Stomach (tissue), 9 donors: ENCODE data around the gene CLBA1. TPM values are rescaled to one million over a fixed set of nuclear protein-coding genes. Genes with fewer than 3 reads are reported as not detected.
A peak's percentile ranks its signal among the peaks of the same experiment; 100 is the strongest.

Experiments used
- DNase-seq, 2 donors: peaks; one replicate each; pipeline versions ENCODE4 v3.0.0 to v3.0.0-alpha.2; 2013 to 2019
- H3K27ac ChIP-seq, 5 donors: fragments of 200-600 bp in 4 of 5; sonication (generic) in 4 of 5; one replicate each; pipeline ENCODE4 v1.5.1; 2013 to 2019; ENCODE audit warnings: mild to moderate bottlenecking in 1 of 5, moderate library complexity in 1 of 5
- H3K27me3 ChIP-seq, 3 donors: fragments of 200-600 bp; sonication (generic); one replicate each; pipeline ENCODE4 v1.5.1; 2017 to 2019; ENCODE audit warnings: mixed run types in 1 of 3
- H3K36me3 ChIP-seq, 4 donors: fragments of 200-600 bp; sonication (generic); 1 replicate in 3 of 4; 2 replicates in 1 of 4; pipeline ENCODE4 v1.5.1; 2016 to 2019
- H3K4me1 ChIP-seq, 4 donors: fragments of 200-600 bp; sonication (generic); one replicate each; pipeline ENCODE4 v1.5.1; 2016 to 2019
- H3K4me3 ChIP-seq, 4 donors: fragments of 200-600 bp; sonication (generic) in 3 of 4; one replicate each; pipeline ENCODE4 v1.5.1; 2016 to 2019; ENCODE audit warnings: mild to moderate bottlenecking in 1 of 4
- H3K9me3 ChIP-seq, 4 donors: fragments of 200-600 bp; sonication (generic); one replicate each; pipeline ENCODE4 v1.5.1; 2016 to 2019
- EP300 ChIP-seq: sonication (generic); formaldehyde crosslinking; IDR thresholded peaks from one replicate; pipeline ENCODE4 v1.6.1; 2017; ENCODE audit warnings: antibody characterized with exemption
- POLR2A ChIP-seq, 4 donors: fragments of 450-650 bp; IDR thresholded peaks; one replicate each; pipeline ENCODE4 v1.6.1; 2016; ENCODE audit warnings: antibody characterized with exemption in 4 of 4, control low read depth in 2 of 4, mild to moderate bottlenecking in 1 of 4, moderate library complexity in 1 of 4
- POLR2AphosphoS5 ChIP-seq, 3 donors: sonication (generic); formaldehyde crosslinking; IDR thresholded peaks; one replicate each; pipeline ENCODE4 v1.6.1; 2016; ENCODE audit warnings: antibody characterized with exemption in 3 of 3
- WGBS, 5 donors: extraction: QIAGEN DNeasy Blood & Tissue Kit in 3 of 5; methylation state at CpG; one replicate each; pipeline versions ENCODE4 v1.1.5 to v1.1.7; 2013 to 2018; 5-methylcytosine and 5-hydroxymethylcytosine counted together
- intact Hi-C: fragments of 100-400 bp; cut with DNase I; formaldehyde crosslinking; loops from one replicate; pipeline ENCODE4 v1.15.1; 2023; ENCODE audit warnings: low total_unique reads
- polyA plus RNA-seq, 3 donors: library from polyadenylated mRNA; stranded (reverse); fragments of 200-250 nt; gene quantifications; one replicate each; pipeline ENCODE4 v1.2.3, GENCODE V29; 2013
- total RNA-seq, 5 donors: library from RNA; depleted of rRNA; stranded (reverse); fragments of >200 nt; gene quantifications; one replicate each; pipeline versions ENCODE4 v1.1.0 to v1.2.3, GENCODE V29; 2014 to 2016
- TF ChIP-seq, protein P1 (sequence below), 7 experiments: fragments of 450-650 bp in 4 of 7; fragments of 200-600 bp in 3 of 7; sonication (generic) in 3 of 7; IDR thresholded peaks; one replicate each; pipeline ENCODE4 v1.5.1; 2016 to 2019; ENCODE audit warnings: antibody characterized with exemption in 7 of 7, control low read depth in 2 of 7, mild to moderate bottlenecking in 1 of 7
- donor health status: healthy with polysubstance abuse.
- donor health status: Bipolar disorder and iron deficiency.
- donor health status: healthy.

Gene CLBA1
- total and polyA plus RNA-seq, 8 donors: 3.5 to 13.9 (median 5.8) TPM; not detected in 1

GRCh38 chr14:105012171-105012985 is 26.8 kb downstream of the CLBA1 start:
- WGBS, 5 donors: 35 to 65% (median 56%) methylated on average over 18 to 23 of the region's 23 CpGs
- Histone ChIP-seq H3K36me3 (peaks cover 13 to 45% (median 42%) of the 10 kb centered on the region in 4 donors), H3K27me3 (no peaks in the 10 kb centered on the region), H3K9me3 (no peaks in the 10 kb centered on the region), H3K4me3 (no peak overlapping the region), H3K27ac (peak overlapping the region in 1 of 5 donors; percentile 78), H3K4me1 (peaks cover 0 to 39% (median 19%) of the 10 kb centered on the region in 4 donors)
- intact Hi-C loops: no loop called here
- DNase-seq: peak in 1 of 2 donors; percentile 53
- TF ChIP-seq, protein P1, sequence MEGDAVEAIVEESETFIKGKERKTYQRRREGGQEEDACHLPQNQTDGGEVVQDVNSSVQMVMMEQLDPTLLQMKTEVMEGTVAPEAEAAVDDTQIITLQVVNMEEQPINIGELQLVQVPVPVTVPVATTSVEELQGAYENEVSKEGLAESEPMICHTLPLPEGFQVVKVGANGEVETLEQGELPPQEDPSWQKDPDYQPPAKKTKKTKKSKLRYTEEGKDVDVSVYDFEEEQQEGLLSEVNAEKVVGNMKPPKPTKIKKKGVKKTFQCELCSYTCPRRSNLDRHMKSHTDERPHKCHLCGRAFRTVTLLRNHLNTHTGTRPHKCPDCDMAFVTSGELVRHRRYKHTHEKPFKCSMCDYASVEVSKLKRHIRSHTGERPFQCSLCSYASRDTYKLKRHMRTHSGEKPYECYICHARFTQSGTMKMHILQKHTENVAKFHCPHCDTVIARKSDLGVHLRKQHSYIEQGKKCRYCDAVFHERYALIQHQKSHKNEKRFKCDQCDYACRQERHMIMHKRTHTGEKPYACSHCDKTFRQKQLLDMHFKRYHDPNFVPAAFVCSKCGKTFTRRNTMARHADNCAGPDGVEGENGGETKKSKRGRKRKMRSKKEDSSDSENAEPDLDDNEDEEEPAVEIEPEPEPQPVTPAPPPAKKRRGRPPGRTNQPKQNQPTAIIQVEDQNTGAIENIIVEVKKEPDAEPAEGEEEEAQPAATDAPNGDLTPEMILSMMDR (IDR thresholded peaks at IDR 0.05): peak in 4 of 7 experiments; percentile 23 to 54 (median 40)
- TF ChIP-seq POLR2A (IDR thresholded peaks at IDR 0.05): no peak

DNA sequence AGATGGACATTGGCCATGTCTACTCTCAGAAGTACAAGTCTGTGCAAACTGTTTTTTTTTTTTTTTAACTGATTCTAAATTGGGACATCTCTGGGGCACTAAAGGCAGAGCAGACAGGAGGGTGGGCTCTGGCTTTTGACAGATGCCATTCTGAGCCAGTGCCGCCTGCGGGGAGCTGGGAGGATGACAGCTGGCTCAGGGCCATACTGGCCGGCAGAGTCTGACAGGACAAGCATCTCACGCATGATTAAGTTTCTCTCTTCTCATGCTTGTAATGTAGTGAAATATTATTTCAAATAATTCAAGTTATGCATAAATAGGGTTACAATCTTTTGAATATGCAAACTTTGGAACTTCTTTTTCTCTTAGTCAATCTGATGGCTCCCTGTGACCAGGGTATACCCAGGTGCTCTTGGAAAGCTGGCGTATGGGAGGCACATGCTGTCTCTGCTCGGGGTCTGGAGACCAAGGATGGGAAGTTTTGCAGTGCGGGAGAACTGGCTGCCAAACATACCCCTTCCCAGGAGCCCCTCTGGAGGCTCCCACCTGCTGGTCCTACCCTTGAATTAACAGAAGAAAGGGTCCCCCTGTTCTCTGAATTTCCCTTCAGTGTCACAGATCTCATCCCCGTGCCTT is 27.7 kb downstream of the CLBA1 start:
- H3K9me3 ChIP-seq: no peaks in the 10 kb centered on the region
- intact Hi-C loops: no loop called here
- H3K27ac ChIP-seq: no peak overlapping the region
- WGBS, 5 donors: 46 to 58% (median 57%) methylated on average over 8 of the region's 8 CpGs
- no peak for TF ChIP-seq EP300
- no peak for TF ChIP-seq POLR2A (IDR thresholded peaks at IDR 0.05)
- TF ChIP-seq POLR2AphosphoS5 (IDR thresholded peaks at IDR 0.05): no peak
- TF ChIP-seq, protein P1 (IDR thresholded peaks at IDR 0.05): no peak
- H3K4me1 ChIP-seq: peaks cover 0 to 43% (median 23%) of the 10 kb centered on the region in 4 donors
- DNase-seq: no peak
- peaks cover 13 to 36% (median 34%) of the 10 kb centered on the region in 4 donors for H3K36me3 ChIP-seq
- no peaks in the 10 kb centered on the region for H3K27me3 ChIP-seq
- no peak overlapping the region for H3K4me3 ChIP-seq

DNA sequence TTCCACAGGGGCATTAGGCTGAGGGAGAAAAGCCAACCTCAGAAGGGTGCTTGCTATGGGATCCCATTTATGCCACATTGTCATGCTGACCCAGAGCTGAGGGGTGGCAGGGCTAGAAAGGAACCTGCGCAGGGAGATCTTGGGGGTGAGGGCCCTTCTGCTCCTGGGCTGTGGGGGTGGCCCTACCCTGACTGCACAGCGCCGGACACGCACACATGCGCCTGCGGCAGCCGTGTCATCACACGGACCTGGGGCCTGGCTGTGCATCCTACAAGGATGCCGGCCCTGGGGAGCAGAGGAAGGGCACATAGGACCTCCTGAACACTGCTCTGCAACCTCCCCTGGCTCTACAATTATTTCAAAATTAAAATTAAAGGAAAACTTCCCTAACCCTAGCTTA is 28.4 kb downstream of the CLBA1 start:
- Histone ChIP-seq H3K9me3 (no peaks in the 10 kb centered on the region), H3K4me1 (peaks cover 3 to 50% (median 28%) of the 10 kb centered on the region in 4 donors), H3K27me3 (no peaks in the 10 kb centered on the region), H3K27ac (no peak overlapping the region), H3K36me3 (peaks cover 13 to 28% (median 26%) of the 10 kb centered on the region in 4 donors), H3K4me3 (no peak overlapping the region)
- WGBS, 5 donors: 77 to 87% (median 84%) methylated on average over 9 of the region's 9 CpGs
- intact Hi-C loops: no loop called here
- DNase-seq: no peak
- no peak for TF ChIP-seq POLR2AphosphoS5 (IDR thresholded peaks at IDR 0.05)
- TF ChIP-seq, protein P1 (IDR thresholded peaks at IDR 0.05): no peak
- TF ChIP-seq EP300: no peak

DNA sequence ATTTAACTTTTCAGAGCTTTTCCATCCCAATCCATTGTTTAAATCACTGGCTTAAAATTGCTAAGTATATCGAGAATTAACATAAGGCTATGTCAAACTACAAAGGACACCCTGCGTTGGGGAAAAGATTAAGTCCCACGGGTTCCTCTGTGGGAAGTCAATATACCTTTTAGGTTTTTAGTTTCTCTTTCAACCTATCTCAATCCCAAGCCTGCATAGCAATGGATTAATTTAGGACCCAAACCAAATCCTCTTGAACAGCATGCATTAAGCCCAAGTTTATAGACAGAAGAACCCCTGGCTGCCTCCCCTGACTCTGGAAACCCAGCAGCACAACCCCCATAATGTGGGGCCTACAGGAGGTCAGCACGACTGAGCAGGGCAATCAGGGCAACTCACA is 29.0 kb downstream of the CLBA1 start:
- no peak for DNase-seq
- Histone ChIP-seq H3K27me3 (no peaks in the 10 kb centered on the region), H3K9me3 (no peaks in the 10 kb centered on the region), H3K36me3 (peaks cover 12 to 22% (median 20%) of the 10 kb centered on the region in 4 donors), H3K4me3 (no peak overlapping the region), H3K27ac (no peak overlapping the region), H3K4me1 (peaks cover 9 to 56% (median 34%) of the 10 kb centered on the region in 4 donors)
- intact Hi-C loops: no loop called here
- TF ChIP-seq EP300: no peak
- no peak for TF ChIP-seq POLR2AphosphoS5 (IDR thresholded peaks at IDR 0.05)
- TF ChIP-seq, protein P1 (IDR thresholded peaks at IDR 0.05): no peak
- TF ChIP-seq POLR2A (IDR thresholded peaks at IDR 0.05): no peak
- 53 to 63% (median 60%) methylated on average over 4 of the region's 4 CpGs for WGBS, 5 donors
